H9 (cell line): ENCODE results near the gene PLA1A. TPM values are rescaled to one million over a fixed set of nuclear protein-coding genes. Genes with fewer than 3 reads are reported as not detected.

Experiments
- DNase-seq: peaks from one replicate; pipeline ENCODE4 v3.0.0-alpha.2; 2017
- H2AFZ ChIP-seq: one replicate; pipeline ENCODE4 v1.6.1; 2013; ENCODE audit warnings: mild to moderate bottlenecking, low read length, control low read depth, moderate library complexity
- H2AK5ac ChIP-seq: 2 replicates; pipeline ENCODE4 v1.6.1; 2013; ENCODE audit warnings: low read length, control low read depth, mixed read lengths; ENCODE audit not compliant: insufficient read length
- H2BK120ac ChIP-seq: one replicate; pipeline ENCODE4 v1.6.1; 2013; ENCODE audit warnings: low read depth, mild to moderate bottlenecking, low read length, control low read depth, inconsistent platforms; ENCODE audit not compliant: poor library complexity, severe bottlenecking
- H2BK12ac ChIP-seq: 2 replicates; pipeline ENCODE4 v1.6.1; 2013; ENCODE audit warnings: low read length, control low read depth, mixed read lengths, low read depth; ENCODE audit not compliant: insufficient read length
- H2BK15ac ChIP-seq: 2 replicates; pipeline ENCODE4 v1.6.1; 2013; ENCODE audit warnings: low read depth, low read length, control low read depth
- H2BK20ac ChIP-seq: one replicate; pipeline ENCODE4 v1.6.1; 2013; ENCODE audit warnings: low read depth, mild to moderate bottlenecking, low read length, control low read depth, inconsistent platforms; ENCODE audit not compliant: poor library complexity, severe bottlenecking
- H2BK5ac ChIP-seq: 2 replicates; pipeline ENCODE4 v1.6.1; 2013; ENCODE audit warnings: low read length, control low read depth, mixed read lengths; ENCODE audit not compliant: insufficient read length
- H3K14ac ChIP-seq: 2 replicates; pipeline ENCODE4 v1.6.1; 2013; ENCODE audit warnings: low read length, control low read depth; ENCODE audit not compliant: insufficient read depth
- H3K18ac ChIP-seq: 2 replicates; pipeline ENCODE4 v1.6.1; 2013; ENCODE audit warnings: low read depth, mild to moderate bottlenecking, mixed read lengths, low read length, control low read depth; ENCODE audit not compliant: insufficient read length
- H3K23ac ChIP-seq: 2 replicates; pipeline ENCODE4 v1.6.1; 2013; ENCODE audit warnings: low read length, control low read depth, mixed read lengths, low read depth; ENCODE audit not compliant: insufficient read length
- H3K23me2 ChIP-seq: 2 replicates; pipeline ENCODE4 v1.6.1; 2013; ENCODE audit warnings: low read depth, mild to moderate bottlenecking, mixed read lengths, low read length, control low read depth; ENCODE audit not compliant: insufficient read length, poor library complexity, severe bottlenecking
- H3K27ac ChIP-seq: 2 replicates; pipeline ENCODE4 v1.5.1; 2013; ENCODE audit warnings: low read length, control low read depth, mixed read lengths, low read depth; ENCODE audit not compliant: insufficient read length
- H3K27me3 ChIP-seq: 2 replicates; pipeline ENCODE4 v1.6.1; 2013; ENCODE audit warnings: low read length, control low read depth, inconsistent platforms; ENCODE audit not compliant: insufficient read depth
- H3K4ac ChIP-seq: 2 replicates; pipeline ENCODE4 v1.6.1; 2013; ENCODE audit warnings: low read depth, mild to moderate bottlenecking, control low read depth, inconsistent platforms, low read length, moderate library complexity
- H3K4me1 ChIP-seq: 2 replicates; pipeline ENCODE4 v1.6.1; 2013; ENCODE audit warnings: low read length, control low read depth, inconsistent platforms; ENCODE audit not compliant: insufficient read depth
- H3K4me2 ChIP-seq: 2 replicates; pipeline ENCODE4 v1.6.1; 2013; ENCODE audit warnings: low read length, control low read depth, mixed read lengths; ENCODE audit not compliant: insufficient read length, insufficient read depth
- H3K56ac ChIP-seq: 2 replicates; pipeline ENCODE4 v1.6.1; 2013; ENCODE audit warnings: low read depth, mild to moderate bottlenecking, mixed read lengths, low read length, control low read depth; ENCODE audit not compliant: insufficient read length
- H3K79me1 ChIP-seq: 2 replicates; pipeline ENCODE4 v1.6.1; 2013; ENCODE audit warnings: low read depth, mild to moderate bottlenecking, moderate library complexity, low read length, control low read depth, inconsistent platforms; ENCODE audit not compliant: insufficient read depth, poor library complexity, severe bottlenecking
- H3K79me2 ChIP-seq: 2 replicates; pipeline ENCODE4 v1.6.1; 2013; ENCODE audit warnings: low read length, control low read depth, inconsistent platforms; ENCODE audit not compliant: insufficient read depth
- H3K9ac ChIP-seq: 2 replicates; pipeline ENCODE4 v1.6.1; 2013; ENCODE audit warnings: low read length, control low read depth, mixed read lengths; ENCODE audit not compliant: insufficient read length; ENCODE audit errors: extremely low read depth
- H3K9me3 ChIP-seq: one replicate; pipeline ENCODE4 v1.6.1; 2013; ENCODE audit warnings: low read depth, low read length, inconsistent platforms; ENCODE audit not compliant: control insufficient read depth
- H3T11ph ChIP-seq: one replicate; pipeline ENCODE4 v1.6.1; 2013; ENCODE audit warnings: mild to moderate bottlenecking, low read length, control low read depth, inconsistent platforms
- H4K20me1 ChIP-seq: one replicate; pipeline ENCODE4 v1.6.1; 2013; ENCODE audit not compliant: control insufficient read depth, insufficient read length, insufficient read depth
- H4K5ac ChIP-seq: 2 replicates; pipeline ENCODE4 v1.6.1; 2013; ENCODE audit warnings: low read depth, mild to moderate bottlenecking, mixed read lengths, low read length, control low read depth; ENCODE audit not compliant: insufficient read length
- H4K8ac ChIP-seq: replicated peaks from 2 replicates; pipeline ENCODE4 v1.6.1; 2013; ENCODE audit warnings: low read length, control low read depth, mixed read lengths, low read depth; ENCODE audit not compliant: insufficient read length
- H4K91ac ChIP-seq: 2 replicates; pipeline ENCODE4 v1.6.1; 2013; ENCODE audit warnings: low read depth, mild to moderate bottlenecking, moderate library complexity, mixed read lengths, low read length, control low read depth; ENCODE audit not compliant: insufficient read length
- H3K27ac Mint-ChIP-seq, 3 experiments: 2 replicates in 2 of 3; 3 replicates in 1 of 3; pipeline ENCODE4 v1.8.0; 2020 to 2021; ENCODE audit warnings: mixed read lengths in 3 of 3, mild to moderate bottlenecking in 1 of 3, moderate library complexity in 1 of 3
- H3K27me3 Mint-ChIP-seq: 2 replicates; pipeline ENCODE4 v1.8.0; 2021; ENCODE audit warnings: low read depth, mild to moderate bottlenecking, moderate library complexity, mixed read lengths
- H3K36me3 Mint-ChIP-seq, 3 experiments: 2 replicates in 2 of 3; 3 replicates in 1 of 3; pipeline ENCODE4 v1.8.0; 2020 to 2021; ENCODE audit warnings: low read depth in 3 of 3, mixed read lengths in 3 of 3; ENCODE audit not compliant: insufficient read depth in 1 of 3
- H3K4me1 Mint-ChIP-seq, 2 experiments: 2 replicates each; pipeline ENCODE4 v1.8.0; 2020; ENCODE audit warnings: mixed read lengths in 2 of 2
- H3K4me3 Mint-ChIP-seq, 2 experiments: 2 replicates in 1 of 2; 3 replicates in 1 of 2; pipeline ENCODE4 v1.8.0; 2020 to 2021; ENCODE audit warnings: mild to moderate bottlenecking in 2 of 2, mixed read lengths in 2 of 2, moderate library complexity in 1 of 2
- H3K9me3 Mint-ChIP-seq, 2 experiments: 2 replicates in 1 of 2; 3 replicates in 1 of 2; pipeline ENCODE4 v1.8.0; 2020; ENCODE audit warnings: mild to moderate bottlenecking in 2 of 2, mixed read lengths in 2 of 2, moderate library complexity in 1 of 2
- CTCF ChIP-seq: fragments of 200-600 bp; sonication (generic); conservative IDR thresholded peaks from 3 replicates; pipeline ENCODE4 v1.8.0; 2021; ENCODE audit warnings: antibody characterized with exemption, mild to moderate bottlenecking
- WGBS: extraction: QIAGEN DNeasy Blood & Tissue Kit; methylation state at CpG from one replicate; pipeline ENCODE4 v1.1.7; 2013; ENCODE audit warnings: missing lambda C conversion rate, low lambda C conversion rate, mixed read lengths; ENCODE audit not compliant: insufficient read length; ENCODE audit errors: extremely low coverage; 5-methylcytosine and 5-hydroxymethylcytosine counted together
- total RNA-seq: library from RNA; stranded (reverse); gene quantifications from 2 replicates; pipeline ENCODE4 v1.2.1, GENCODE V29; 2021

Gene PLA1A
- total RNA-seq, 1 experiment from 2014 or later = not detected

- no peak for DNase-seq
- H3K27me3 ChIP-seq = no peaks in the 10 kb centered on the region
- no CpG with 5 or more reads among the region's 2 CpGs for WGBS
Observed at GRCh38 chr3:119653876-119654275, 56.2 kb downstream of the PLA1A start.

More at GRCh38 chr3:119653876-119654275, 56.2 kb downstream of the PLA1A start:
- H3K4me1 ChIP-seq = no peaks in the 10 kb centered on the region
- H3K27ac ChIP-seq = no peak overlapping the region
- H3K27me3 Mint-ChIP-seq = no peaks in the 10 kb centered on the region
- H3K27ac Mint-ChIP-seq = no peak overlapping the region; a peak in 2 of 7 replicates
- no peak overlapping the region for H2AFZ ChIP-seq
- no peak overlapping the region for H3K4me2 ChIP-seq
- no peaks in the 10 kb centered on the region for H3K9me3 ChIP-seq
- no peaks in the 10 kb centered on the region; a peak in 1 of 5 replicates for H3K9me3 Mint-ChIP-seq
- H3K4me3 Mint-ChIP-seq = no peak overlapping the region
- no peak overlapping the region for H2BK120ac ChIP-seq
- H2BK20ac ChIP-seq = no peak overlapping the region
- H4K8ac ChIP-seq = no peak overlapping the region
- no peaks in the 10 kb centered on the region for H4K20me1 ChIP-seq
- no peak overlapping the region for H2AK5ac ChIP-seq
- no peak overlapping the region for H3T11ph ChIP-seq
- no peaks in the 10 kb centered on the region for H3K79me2 ChIP-seq
- TF ChIP-seq CTCF = no peak
- no peak overlapping the region for H3K9ac ChIP-seq
- no peak overlapping the region for H2BK15ac ChIP-seq
- no peaks in the 10 kb centered on the region for H3K79me1 ChIP-seq
- no peak overlapping the region for H3K56ac ChIP-seq
- no peak overlapping the region for H4K91ac ChIP-seq
- H3K4ac ChIP-seq = no peak overlapping the region
- no peak overlapping the region for H2BK5ac ChIP-seq
- no peak overlapping the region for H4K5ac ChIP-seq
- no peak overlapping the region for H3K23ac ChIP-seq
- H3K14ac ChIP-seq = no peak overlapping the region
- no peak overlapping the region for H2BK12ac ChIP-seq
- no peak overlapping the region for H3K18ac ChIP-seq
- H3K4me1 Mint-ChIP-seq = peaks cover 2 to 3% of the 10 kb centered on the region in 2 experiments; a peak in 3 of 4 replicates
- H3K23me2 ChIP-seq = no peaks in the 10 kb centered on the region
- no peaks in the 10 kb centered on the region for H3K36me3 Mint-ChIP-seq
